ENCODE results near the gene MRPL50.

- TF ChIP-seq CTCF (IDR thresholded peaks at IDR 0.05; ENCODE audit: borderline replicate concordance, extremely low read depth, low read length, poor library complexity, severe bottlenecking) (no peak), EZH2 (IDR thresholded peaks at IDR 0.05; ENCODE audit: borderline replicate concordance, low read depth, low read length, severe bottlenecking) (no peak)
These were observed 5.3 kb downstream of the MRPL50 start for GRCh38 chr9:101393135-101393534.

All from DND-41 (cell line).